ENCODE data around the gene CNTNAP2. TPM values are rescaled to one million over a fixed set of nuclear protein-coding genes. Genes with fewer than 3 reads are reported as not detected.

Gene CNTNAP2
- total and polyA plus RNA-seq, 2 of the 8 experiments (the other 6 are each of a cell fraction or from before 2014, with no cell fraction given), result 27.9 to 71.0 TPM

GRCh38 chr7:147937428-147937827, 1820.8 kb downstream of the CNTNAP2 start:
- Histone ChIP-seq H3K4me2 (ENCODE audit: insufficient read depth in 1 of 2, low read depth in 2 of 2, low read length in 2 of 2) (no peak overlapping the region), H2BK5ac (ENCODE audit: low read depth, low read length) (no peak overlapping the region), H4K91ac (replicated peaks; ENCODE audit: insufficient read length, low read length) (no peak overlapping the region), H3K79me2 (ENCODE audit: control insufficient read depth in 1 of 2, insufficient read depth in 2 of 2, low read length in 2 of 2) (no peaks in the 10 kb centered on the region), H3K36me3 (ENCODE audit: control insufficient read depth in 2 of 4, insufficient read depth in 4 of 4, low read length in 3 of 4) (no peaks in the 10 kb centered on the region), H3K4ac (replicated peaks; ENCODE audit: insufficient read length, low read depth, low read length) (no peak overlapping the region), H3K18ac (ENCODE audit: extremely low read depth, low read length) (no peak overlapping the region), H3K23me2 (ENCODE audit: low read depth, low read length) (no peaks in the 10 kb centered on the region), H4K8ac (ENCODE audit: extremely low read depth, insufficient read depth, low read length) (no peak overlapping the region), H3K9ac (replicated peaks in 1 of 4; ENCODE audit: extremely low read depth in 1 of 4, low read depth in 3 of 4, low read length in 3 of 4) (no peak overlapping the region), H4K20me1 (replicated peaks in 1 of 2; ENCODE audit: control insufficient read depth in 1 of 2, insufficient read depth in 2 of 2, low read length in 2 of 2) (no peaks in the 10 kb centered on the region), H3K14ac (ENCODE audit: insufficient read length) (no peak overlapping the region), H2BK12ac (ENCODE audit: low read depth, low read length) (no peak overlapping the region), H2AK5ac (ENCODE audit: low read depth, low read length) (no peak overlapping the region), H2BK120ac (replicated peaks; ENCODE audit: low read depth, low read length) (no peak overlapping the region), H3K56ac (replicated peaks; ENCODE audit: insufficient read length, low read depth, low read length) (no peak overlapping the region), H3K79me1 (ENCODE audit: low read depth, low read length) (no peaks in the 10 kb centered on the region), H3K23ac (ENCODE audit: insufficient read length) (no peak overlapping the region), H3K4me3 (ENCODE audit: extremely low read depth in 1 of 4, insufficient read depth in 2 of 4, low read depth in 3 of 4, low read length in 4 of 4) (no peak overlapping the region), H2AFZ (ENCODE audit: low read length) (0 out of 2 replicates have a peak overlapping the region, but pooled peaks have one; percentile 81), H2BK15ac (ENCODE audit: low read length) (no peak overlapping the region), H2BK20ac (ENCODE audit: low read length) (no peak overlapping the region; the same call in 1 of the 2 replicates), H3K4me1 (replicated peaks in 1 of 4; ENCODE audit: control insufficient read depth in 3 of 4, insufficient read depth in 4 of 4, low read length in 3 of 4) (no peaks in the 10 kb centered on the region), H3K9me3 (ENCODE audit: insufficient read depth in 2 of 2, low read depth in 1 of 2, low read length in 1 of 2) (no peaks in the 10 kb centered on the region), H3K27me3 (replicated peaks in 1 of 4; ENCODE audit: control insufficient read depth in 3 of 4, extremely low read depth in 1 of 4, insufficient read depth in 3 of 4, low read length in 3 of 4) (no peaks in the 10 kb centered on the region), H4K5ac (ENCODE audit: insufficient read length, low read depth, low read length) (no peak overlapping the region), H3K27ac (ENCODE audit: low read depth, low read length) (no peak overlapping the region)
- DNase-seq (ENCODE audit: low read depth in 1 of 2, low spot score in 2 of 2) (no peak), FAIRE-seq (no peak)
- CTCF ChIA-PET (ENCODE audit: partially characterized antibody), result interaction anchor here (0.5 to 0.9 kb wide), 2 partner anchors 215 to 390 kb away, joined by 3 to 4 read pairs; no protein-coding TSS in a partner anchor
- no peak for TF ChIP-seq CTBP2 (IDR thresholded peaks at IDR 0.05; ENCODE audit: borderline replicate concordance, insufficient read depth, insufficient read length, low read length)
- TF ChIP-seq SUZ12 (IDR thresholded peaks at IDR 0.05; ENCODE audit: low read length), result no peak
- TF ChIP-seq ASH2L (IDR thresholded peaks at IDR 0.05; ENCODE audit: low read length), result no peak
- TF ChIP-seq, protein P1, sequence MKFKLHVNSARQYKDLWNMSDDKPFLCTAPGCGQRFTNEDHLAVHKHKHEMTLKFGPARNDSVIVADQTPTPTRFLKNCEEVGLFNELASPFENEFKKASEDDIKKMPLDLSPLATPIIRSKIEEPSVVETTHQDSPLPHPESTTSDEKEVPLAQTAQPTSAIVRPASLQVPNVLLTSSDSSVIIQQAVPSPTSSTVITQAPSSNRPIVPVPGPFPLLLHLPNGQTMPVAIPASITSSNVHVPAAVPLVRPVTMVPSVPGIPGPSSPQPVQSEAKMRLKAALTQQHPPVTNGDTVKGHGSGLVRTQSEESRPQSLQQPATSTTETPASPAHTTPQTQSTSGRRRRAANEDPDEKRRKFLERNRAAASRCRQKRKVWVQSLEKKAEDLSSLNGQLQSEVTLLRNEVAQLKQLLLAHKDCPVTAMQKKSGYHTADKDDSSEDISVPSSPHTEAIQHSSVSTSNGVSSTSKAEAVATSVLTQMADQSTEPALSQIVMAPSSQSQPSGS (IDR thresholded peaks at IDR 0.05; ENCODE audit: low read length), result no peak
- no peak for TF ChIP-seq EZH2 (IDR thresholded peaks at IDR 0.05; ENCODE audit: low read depth, low read length, severe bottlenecking)
- TF ChIP-seq EGR1 (IDR thresholded peaks at IDR 0.05; ENCODE audit: borderline replicate concordance, low read depth, low read length), result no peak
- no peak for TF ChIP-seq TBP (IDR thresholded peaks at IDR 0.05; ENCODE audit: low read depth, low read length)
- TF ChIP-seq KDM1A (IDR thresholded peaks at IDR 0.05; ENCODE audit: borderline replicate concordance, low read length), result no peak
- 93% methylated on average over 4 of the region's 4 CpGs; no CpG with 5 or more reads in 1 of the 2 experiments for WGBS, 2 experiments (ENCODE audit: extremely low coverage in 1 of 2, insufficient coverage in 1 of 2, insufficient read length in 1 of 2, insufficient replicate concordance in 2 of 2, low coverage in 1 of 2, low lambda C conversion rate in 2 of 2, missing lambda C conversion rate in 1 of 2)
- POLR2A ChIA-PET (ENCODE audit: partially characterized antibody), result no interaction called here
